Measurements from ENCODE around the gene IL24.

The IL24 gene

GRCh38 chr1:206893380-206893779 is 3.9 kb upstream of the IL24 start:
- Histone ChIP-seq H3K36me3 (ENCODE audit: control insufficient read depth, insufficient read depth, low read length) (no peaks in the 10 kb centered on the region), H3K27me3 (replicated peaks; ENCODE audit: control insufficient read depth, insufficient read depth, low read length) (no peaks in the 10 kb centered on the region; the same call in 1 of the 2 replicates), H3K4me3 (replicated peaks; ENCODE audit: low read depth, low read length) (no peak overlapping the region)
- DNase-seq (ENCODE audit: extremely low read depth, insufficient read length): no peak
- TF ChIP-seq CTCF (IDR thresholded peaks at IDR 0.05; ENCODE audit: insufficient read depth, low read length, poor library complexity, severe bottlenecking): no peak

GRCh38 chr1:206895325-206895724 is 1.9 kb upstream of the IL24 start:
- no peak for DNase-seq (ENCODE audit: extremely low read depth, insufficient read length)
- no peaks in the 10 kb centered on the region for H3K36me3 ChIP-seq (ENCODE audit: control insufficient read depth, insufficient read depth, low read length)
- no peak for TF ChIP-seq CTCF (IDR thresholded peaks at IDR 0.05; ENCODE audit: insufficient read depth, low read length, poor library complexity, severe bottlenecking)
- no peaks in the 10 kb centered on the region; the same call in 1 of the 2 replicates for H3K27me3 ChIP-seq (replicated peaks; ENCODE audit: control insufficient read depth, insufficient read depth, low read length)
- no peak overlapping the region for H3K4me3 ChIP-seq (replicated peaks; ENCODE audit: low read depth, low read length)

GRCh38 chr1:206895837-206896242 is 1.4 kb upstream of the IL24 start:
- H3K27me3 ChIP-seq (replicated peaks; ENCODE audit: control insufficient read depth, insufficient read depth, low read length): no peaks in the 10 kb centered on the region; the same call in 1 of the 2 replicates
- no peak for DNase-seq (ENCODE audit: extremely low read depth, insufficient read length)
- no peak for TF ChIP-seq CTCF (IDR thresholded peaks at IDR 0.05; ENCODE audit: insufficient read depth, low read length, poor library complexity, severe bottlenecking)
- no peak overlapping the region for H3K4me3 ChIP-seq (replicated peaks; ENCODE audit: low read depth, low read length)
- H3K36me3 ChIP-seq (ENCODE audit: control insufficient read depth, insufficient read depth, low read length): no peaks in the 10 kb centered on the region

GRCh38 chr1:206896261-206896660 is 982 bp upstream of the IL24 start:
- H3K27me3 ChIP-seq (replicated peaks; ENCODE audit: control insufficient read depth, insufficient read depth, low read length): no peaks in the 10 kb centered on the region; the same call in 1 of the 2 replicates
- H3K36me3 ChIP-seq (ENCODE audit: control insufficient read depth, insufficient read depth, low read length): no peaks in the 10 kb centered on the region
- H3K4me3 ChIP-seq (replicated peaks; ENCODE audit: low read depth, low read length): no peak overlapping the region
- DNase-seq (ENCODE audit: extremely low read depth, insufficient read length): no peak
- no peak for TF ChIP-seq CTCF (IDR thresholded peaks at IDR 0.05; ENCODE audit: insufficient read depth, low read length, poor library complexity, severe bottlenecking)

- TF ChIP-seq CTCF (IDR thresholded peaks at IDR 0.05; ENCODE audit: insufficient read depth, low read length, poor library complexity, severe bottlenecking): no peak
- no peak overlapping the region for H3K4me3 ChIP-seq (replicated peaks; ENCODE audit: low read depth, low read length)
- peaks cover 5% of the 10 kb centered on the region for H3K36me3 ChIP-seq (ENCODE audit: control insufficient read depth, insufficient read depth, low read length)
- no peak for DNase-seq (ENCODE audit: extremely low read depth, insufficient read length)
- no peaks in the 10 kb centered on the region for H3K27me3 ChIP-seq (replicated peaks; ENCODE audit: control insufficient read depth, insufficient read depth, low read length)
Observed at GRCh38 chr1:206898089-206898914, 1.1 kb downstream of the IL24 start.

All from GM06990 (cell line).